Stimulated activated CD4-positive, alpha-beta T cell treated with anti-CD3 and anti-CD28 coated beads, Interleukin-2, amount 100 ng/mL, for 48 hours (primary cell): ENCODE data around the gene DNAJC21.
A peak's percentile ranks its signal among the peaks of the same experiment; 100 is the strongest.

Experiments
- DNase-seq, 2 donors: peaks; one replicate each; pipeline ENCODE4 v3.0.0-alpha.2; 2020

DNAJC21 gene

DNA sequence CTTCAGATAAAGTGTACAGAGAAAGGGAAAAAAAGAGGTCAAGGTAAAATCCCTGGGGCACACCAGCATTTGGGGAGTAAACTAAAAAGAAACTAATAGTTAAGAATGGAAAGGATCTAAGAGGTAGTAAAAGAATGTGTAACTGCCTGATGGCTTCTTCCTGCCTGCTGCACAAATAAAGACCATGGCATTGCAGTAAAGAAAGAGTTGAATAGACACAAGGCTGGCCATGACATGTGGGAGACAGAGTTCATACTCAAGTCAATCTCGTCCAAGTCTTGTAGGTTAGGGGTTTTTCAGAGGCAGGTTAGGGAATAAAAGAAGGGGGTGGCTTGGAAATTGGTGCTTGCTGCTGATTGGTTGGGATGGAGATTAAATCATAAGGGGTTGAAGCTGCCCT lies 57.6 kb downstream of the DNAJC21 start:
- no peak for DNase-seq

DNA sequence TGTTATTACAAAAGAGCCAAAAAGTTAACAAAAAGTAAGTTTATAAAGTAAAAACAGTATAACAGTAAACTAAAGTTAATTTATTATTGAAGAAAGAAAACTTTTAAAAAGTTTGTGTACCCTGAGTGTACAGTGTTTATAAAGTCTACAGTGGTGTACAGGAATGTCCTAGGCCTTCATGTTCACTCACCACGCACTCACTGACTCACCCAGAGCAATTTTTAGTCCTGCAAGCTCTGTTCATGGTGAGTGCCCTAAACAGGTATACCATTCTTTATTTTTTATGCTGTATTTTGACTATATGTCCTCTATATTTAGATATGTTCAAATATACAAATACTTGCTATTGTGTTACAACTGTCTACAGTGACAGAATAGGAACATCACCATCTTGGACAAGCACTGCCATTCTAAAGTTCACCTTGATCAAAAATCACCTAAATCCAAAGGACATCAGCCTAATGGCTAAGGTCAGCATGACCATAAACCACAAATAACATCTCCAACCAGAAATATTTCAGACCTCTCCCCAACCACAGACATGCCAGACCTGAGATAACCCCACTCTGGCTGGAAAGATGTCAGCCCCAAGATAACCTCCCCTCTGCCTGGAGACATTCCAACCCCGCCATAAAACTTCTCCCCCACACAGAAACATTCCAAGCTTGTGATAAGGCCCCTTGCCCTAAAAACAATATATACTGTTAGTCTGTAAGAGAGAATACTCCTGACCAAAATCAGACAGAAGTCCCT lies 62.3 kb downstream of the DNAJC21 start:
- no peak for DNase-seq

DNA sequence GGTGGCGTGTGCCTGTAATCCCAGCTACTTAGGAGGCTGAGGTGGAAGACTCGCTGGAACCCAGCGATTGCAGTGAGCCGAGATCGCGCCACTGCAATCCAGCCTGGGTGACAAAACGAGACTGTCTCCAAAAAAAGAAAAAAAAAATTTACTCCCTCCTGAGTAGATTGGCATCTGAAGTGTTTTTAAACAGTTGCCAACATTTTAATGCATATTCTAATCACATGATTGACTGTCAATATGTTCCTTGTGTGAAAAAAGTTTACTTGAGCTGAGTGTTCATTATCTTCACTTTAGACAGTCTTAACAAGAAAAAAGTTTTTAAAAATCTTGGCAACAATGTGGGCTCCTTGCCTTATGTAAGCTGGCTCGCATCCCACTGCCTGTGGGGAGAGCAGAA lies 64.6 kb downstream of the DNAJC21 start:
- DNase-seq = no peak

DNA sequence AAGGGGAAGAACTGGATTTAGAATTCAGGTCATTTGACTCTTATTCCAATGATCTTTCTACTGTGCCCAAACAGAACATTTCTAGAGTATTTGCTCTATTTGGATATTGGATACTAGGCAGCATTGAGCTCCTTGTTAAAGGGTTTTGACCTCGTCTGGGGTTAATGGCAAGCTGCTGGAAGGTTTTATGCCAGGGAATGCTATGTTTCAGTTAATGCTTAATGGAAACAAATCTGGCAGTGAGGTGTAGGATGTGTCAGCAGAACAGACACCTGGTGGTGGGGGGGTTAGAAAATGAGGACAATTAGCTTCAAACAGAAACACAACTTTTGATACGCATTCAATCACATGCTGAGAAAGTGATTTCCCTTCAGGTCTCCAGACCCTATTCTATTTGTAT lies 66.9 kb downstream of the DNAJC21 start:
- no peak for DNase-seq

DNA sequence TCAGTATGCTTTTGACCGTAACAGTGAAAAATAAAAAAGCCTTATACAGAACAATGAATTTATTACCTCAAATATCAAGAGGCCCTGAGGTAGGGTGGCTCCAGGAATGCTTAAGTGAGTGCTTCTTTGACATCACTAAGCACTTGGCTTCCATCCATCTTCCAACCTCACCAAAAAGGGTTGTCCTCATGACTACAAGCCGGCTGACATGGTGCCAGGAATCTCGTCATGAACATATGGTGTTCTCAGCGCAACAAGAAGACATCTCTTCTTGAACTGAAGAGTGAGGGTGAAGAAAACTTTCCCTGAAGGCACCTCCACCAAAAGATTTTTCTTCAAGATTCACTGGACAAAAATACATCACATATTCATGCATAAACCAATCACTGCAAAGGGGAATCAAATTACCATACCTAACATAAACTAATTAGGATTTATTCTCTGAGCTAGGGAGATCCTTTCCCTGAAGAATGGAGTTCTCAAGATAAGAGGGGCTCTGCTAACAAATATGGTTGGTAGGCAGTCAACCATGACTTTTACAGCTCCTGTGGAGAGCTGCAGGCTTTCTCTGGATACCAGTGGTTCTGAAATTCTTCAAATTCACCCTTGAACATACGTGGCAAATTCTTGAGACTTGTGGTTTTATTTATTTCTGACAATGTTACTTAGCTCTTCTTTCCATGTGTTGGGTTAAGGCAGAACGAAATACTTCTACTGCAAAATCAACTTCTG lies 68.9 kb downstream of the DNAJC21 start:
- DNase-seq = no peak

DNA sequence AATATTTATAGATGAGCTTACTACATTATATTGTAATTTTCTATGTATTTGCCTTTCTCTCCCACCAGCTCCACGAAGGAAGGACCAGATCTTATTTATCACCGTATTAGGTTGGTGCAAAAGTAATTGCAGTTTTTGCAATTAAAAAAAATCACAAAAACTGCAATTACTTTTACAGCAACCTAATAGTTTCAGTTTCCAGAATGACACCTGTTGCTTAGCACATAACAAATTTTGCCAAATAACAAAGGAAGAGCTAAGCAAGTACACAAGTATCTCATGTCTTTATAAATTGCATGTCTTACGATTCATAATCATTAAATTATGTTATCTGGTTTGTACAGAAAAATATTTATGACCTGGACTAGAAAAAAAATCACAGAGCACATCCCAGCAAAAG lies 72.5 kb downstream of the DNAJC21 start:
- DNase-seq = no peak

DNA sequence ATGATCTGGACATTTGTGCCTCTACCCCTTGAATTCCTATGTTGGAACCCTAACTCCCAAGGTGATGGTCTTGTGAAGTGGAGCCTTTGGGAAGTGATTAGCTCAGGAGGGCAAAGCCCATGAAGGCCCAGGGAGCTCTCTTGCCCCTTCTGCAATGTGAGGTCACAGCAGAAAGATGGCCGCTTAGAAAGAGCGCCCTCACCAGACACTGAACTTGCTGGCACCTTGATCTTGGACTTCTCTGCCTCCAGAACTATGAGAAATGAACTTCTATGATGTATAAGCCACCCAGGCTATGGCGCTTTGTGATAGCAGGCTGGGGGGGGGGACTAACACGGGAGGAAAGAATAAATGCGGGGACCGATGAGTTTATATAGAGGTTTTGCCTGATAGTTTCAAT lies 73.1 kb downstream of the DNAJC21 start:
- DNase-seq = no peak

DNA sequence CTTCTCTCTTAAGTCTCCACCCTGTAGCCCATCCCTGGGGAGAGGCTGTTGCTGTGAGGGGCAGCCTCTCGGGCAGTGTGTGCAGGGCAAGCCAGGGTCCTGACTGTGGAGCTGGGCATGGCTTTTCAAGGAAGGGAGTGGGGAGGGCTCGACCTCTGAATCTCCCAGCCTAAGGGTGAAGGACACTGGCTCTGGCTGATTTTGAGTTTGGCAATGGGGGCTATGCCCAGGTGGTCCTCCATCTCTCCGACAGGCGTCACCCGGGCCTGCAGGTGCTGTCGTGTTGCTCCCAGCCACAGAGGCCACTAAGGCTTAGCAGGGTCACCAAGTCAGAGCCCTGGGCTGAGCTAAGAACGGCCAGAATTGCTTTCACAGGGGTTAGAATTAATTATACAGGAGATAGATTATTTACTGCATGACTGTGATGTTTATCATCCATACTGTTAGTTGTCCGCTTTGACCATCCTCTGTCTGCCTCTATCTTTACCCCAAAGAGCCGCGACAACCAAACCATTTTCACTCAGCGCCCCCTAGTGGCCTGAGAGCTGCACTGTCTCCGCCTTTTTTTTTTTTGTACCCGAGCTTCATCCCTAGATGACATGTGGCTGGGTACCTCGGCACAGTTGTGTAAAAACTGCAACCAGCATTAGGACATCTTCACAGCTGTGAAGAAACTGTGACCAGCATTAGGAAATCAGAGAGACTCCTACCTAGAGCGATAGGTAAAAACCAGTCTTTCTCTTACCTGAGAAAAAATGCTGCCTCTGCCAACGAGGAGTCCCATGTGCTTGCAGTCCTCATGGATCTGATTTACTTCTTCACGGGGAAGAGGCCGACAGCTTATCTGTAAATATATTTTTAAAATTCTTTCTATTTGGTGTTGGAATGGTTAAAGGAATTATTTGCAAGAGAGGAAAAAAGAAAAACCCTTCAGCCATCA lies 73.9 kb downstream of the DNAJC21 start:
- peak; percentile 67 to 72 for DNase-seq

DNA sequence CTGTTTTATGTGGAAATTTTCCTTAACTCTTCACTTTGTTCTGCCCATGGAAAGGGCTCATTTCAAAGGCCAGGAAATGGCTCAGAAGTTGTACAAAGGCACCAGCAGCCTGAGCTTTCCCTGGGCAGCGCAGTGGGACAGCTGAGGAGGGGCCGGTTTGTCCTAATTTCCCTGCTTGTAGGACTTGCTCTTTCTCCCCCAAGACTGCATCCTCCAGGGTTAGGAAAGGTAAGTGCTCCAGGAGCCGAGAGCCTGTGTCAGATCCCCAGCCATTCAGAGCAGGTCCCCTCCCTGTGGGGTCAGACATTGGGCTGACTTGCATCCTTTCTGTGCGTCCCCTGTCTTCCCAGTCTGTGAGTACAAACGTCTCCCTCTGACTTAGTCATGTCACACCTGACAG lies 74.8 kb downstream of the DNAJC21 start:
- DNase-seq = no peak

DNA sequence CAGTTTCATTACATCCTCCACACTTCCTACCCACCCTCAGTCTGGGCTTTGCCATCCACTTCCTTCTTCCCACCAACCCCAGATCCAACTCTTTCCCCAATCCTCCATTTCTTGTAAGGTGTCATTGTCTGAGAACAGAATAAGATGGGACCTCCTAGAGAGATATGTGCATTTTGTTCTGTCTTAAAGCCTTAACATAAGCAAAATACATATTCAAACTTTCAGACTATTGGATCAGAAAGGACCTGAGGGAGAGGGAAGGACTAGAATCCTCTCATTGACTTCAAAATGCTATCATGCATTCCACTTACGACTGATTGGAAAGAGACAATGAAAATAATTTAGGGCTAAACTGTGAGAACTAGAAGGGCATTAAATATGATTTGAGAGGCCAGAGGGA lies 75.4 kb downstream of the DNAJC21 start:
- no peak for DNase-seq
